GM23338 (cell line): Measurements from ENCODE around the gene WNT5B. TPM values are rescaled to one million over a fixed set of nuclear protein-coding genes. Genes with fewer than 3 reads are reported as not detected.

Experiments
- ATAC-seq: fragments of 200-7000 bp; cut with Tn5 transposase; 3 replicates; pipeline ENCODE4 v1.9.1; 2020
- DNase-seq: peaks from one replicate; pipeline ENCODE4 v3.0.0-alpha.2; 2015; ENCODE audit warnings: low spot score
- H2AFZ ChIP-seq: fragments of 200-600 bp; sonication (generic); 2 replicates; pipeline ENCODE4 v1.8.0; 2016; ENCODE audit warnings: antibody characterized with exemption, mild to moderate bottlenecking, moderate library complexity
- H3F3A ChIP-seq: fragments of 200-600 bp; sonication (generic); replicated peaks from 2 replicates; pipeline ENCODE4 v1.8.0; 2017; ENCODE audit warnings: antibody characterized with exemption, mixed run types, low read depth
- H3K27ac ChIP-seq: fragments of 200-600 bp; sonication (generic); 2 replicates; pipeline ENCODE4 v1.6.1; 2016; ENCODE audit warnings: low read depth
- H3K27me3 ChIP-seq: fragments of 200-600 bp; sonication (generic); 2 replicates; pipeline ENCODE4 v1.8.0; 2016; ENCODE audit warnings: mild to moderate bottlenecking, mixed run types, moderate library complexity; ENCODE audit not compliant: insufficient read depth
- H3K36me3 ChIP-seq: fragments of 200-600 bp; sonication (generic); 2 replicates; pipeline ENCODE4 v1.8.0; 2016; ENCODE audit warnings: mild to moderate bottlenecking; ENCODE audit not compliant: insufficient read depth
- H3K4me1 ChIP-seq: fragments of 200-600 bp; sonication (generic); 2 replicates; pipeline ENCODE4 v1.8.0; 2016; ENCODE audit warnings: mild to moderate bottlenecking, moderate library complexity; ENCODE audit not compliant: insufficient read depth
- H3K4me2 ChIP-seq: fragments of 200-600 bp; sonication (generic); 2 replicates; pipeline ENCODE4 v1.7.1; 2017; ENCODE audit warnings: mixed run types
- H3K4me3 ChIP-seq: fragments of 200-600 bp; sonication (generic); 2 replicates; pipeline ENCODE4 v1.6.1; 2016; ENCODE audit warnings: mixed run types
- H3K79me2 ChIP-seq: fragments of 200-600 bp; sonication (generic); replicated peaks from 2 replicates; pipeline ENCODE4 v1.8.0; 2017; ENCODE audit warnings: mild to moderate bottlenecking; ENCODE audit not compliant: insufficient read depth
- H3K9me2 ChIP-seq: fragments of 200-600 bp; sonication (generic); 2 replicates; pipeline ENCODE4 v1.8.0; 2017; ENCODE audit not compliant: insufficient read depth
- H4K20me1 ChIP-seq: fragments of 200-600 bp; sonication (generic); replicated peaks from 2 replicates; pipeline ENCODE4 v1.8.0; 2017; ENCODE audit warnings: mild to moderate bottlenecking; ENCODE audit not compliant: insufficient read depth
- H3K27ac Mint-ChIP-seq: 2 replicates; pipeline ENCODE4 v1.8.0; 2020; ENCODE audit warnings: inconsistent platforms, mild to moderate bottlenecking, moderate library complexity, mixed read lengths
- H3K27me3 Mint-ChIP-seq: 3 replicates; pipeline ENCODE4 v1.8.0; 2022; ENCODE audit warnings: low read depth, mild to moderate bottlenecking, moderate library complexity, mixed read lengths, inconsistent platforms; ENCODE audit not compliant: insufficient read depth, poor library complexity
- H3K36me3 Mint-ChIP-seq: 3 replicates; pipeline ENCODE4 v1.8.0; 2021; ENCODE audit warnings: low read depth, mild to moderate bottlenecking, inconsistent platforms, moderate library complexity, mixed read lengths
- H3K4me1 Mint-ChIP-seq: 3 replicates; pipeline ENCODE4 v1.8.0; 2020; ENCODE audit warnings: mild to moderate bottlenecking, inconsistent platforms, mixed read lengths
- H3K4me3 Mint-ChIP-seq: 3 replicates; pipeline ENCODE4 v1.8.0; 2021; ENCODE audit warnings: moderate library complexity, mild to moderate bottlenecking, inconsistent platforms, mixed read lengths
- H3K9me3 Mint-ChIP-seq: 3 replicates; pipeline ENCODE4 v1.8.0; 2020; ENCODE audit warnings: moderate library complexity, mild to moderate bottlenecking, inconsistent platforms, mixed read lengths
- CREB1 ChIP-seq: fragments of 250-450 bp; sonication (Bioruptor Pico); IDR thresholded peaks from 2 replicates; pipeline ENCODE4 v1.5.0; 2020; ENCODE audit warnings: low read depth, mild to moderate bottlenecking, moderate library complexity
- ETS1 ChIP-seq: IDR thresholded peaks from 2 replicates; pipeline ENCODE4 v1.6.1; 2016; ENCODE audit warnings: antibody characterized with exemption
- EZH2 ChIP-seq: fragments of 200-600 bp; sonication (generic); IDR thresholded peaks from one replicate; pipeline ENCODE4 v1.8.0; 2017; ENCODE audit warnings: antibody characterized with exemption, mild to moderate bottlenecking, low read depth; ENCODE audit not compliant: unreplicated experiment
- EZH2phosphoT487 ChIP-seq: fragments of 200-600 bp; sonication (generic); IDR thresholded peaks from one replicate; pipeline ENCODE4 v1.8.1; 2018; ENCODE audit warnings: antibody characterized with exemption; ENCODE audit not compliant: unreplicated experiment
- JUNB ChIP-seq: IDR thresholded peaks from one replicate; pipeline ENCODE4 v1.6.1; 2016; ENCODE audit warnings: antibody characterized with exemption; ENCODE audit not compliant: unreplicated experiment
- NANOG ChIP-seq: IDR thresholded peaks from 2 replicates; pipeline ENCODE4 v1.6.1; 2016; ENCODE audit warnings: antibody characterized with exemption, borderline replicate concordance
- POLR2AphosphoS5 ChIP-seq: IDR thresholded peaks from 2 replicates; pipeline ENCODE4 v1.6.1; 2016; ENCODE audit warnings: antibody characterized with exemption, low read depth
- REST ChIP-seq: IDR thresholded peaks from one replicate; pipeline ENCODE4 v1.6.1; 2018; ENCODE audit warnings: antibody characterized with exemption; ENCODE audit not compliant: unreplicated experiment
- STAT1 ChIP-seq: IDR thresholded peaks from one replicate; pipeline ENCODE4 v1.6.1; 2016; ENCODE audit warnings: antibody characterized with exemption; ENCODE audit not compliant: unreplicated experiment
- ZNF114 ChIP-seq: fragments of 250-450 bp; sonication (Bioruptor Pico); IDR thresholded peaks from 2 replicates; pipeline ENCODE4 v1.5.0; 2020; ENCODE audit warnings: mild to moderate bottlenecking, moderate library complexity
- ZNF331 ChIP-seq: fragments of 250-450 bp; sonication (Bioruptor Pico); IDR thresholded peaks from 2 replicates; pipeline ENCODE4 v1.5.0; 2020; ENCODE audit warnings: low read depth, mild to moderate bottlenecking, moderate library complexity
- ZNF462 ChIP-seq: fragments of 250-450 bp; sonication (Bioruptor Pico); IDR thresholded peaks from 2 replicates; pipeline ENCODE4 v1.5.0; 2020; ENCODE audit warnings: mild to moderate bottlenecking, moderate library complexity
- polyA plus RNA-seq: library from polyadenylated mRNA; unstranded; fragments of >200 nt; fragmentation: Nextera tagmentation; extraction: Ambion mirVana; gene quantifications from 2 replicates; pipeline ENCODE4 v1.2.1, GENCODE V29; 2016
- total RNA-seq: library from RNA; depleted of rRNA; stranded (reverse); fragments of >200 nt; shearing (Covaris generic); gene quantifications from 2 replicates; pipeline ENCODE4 v1.2.3, GENCODE V29; 2014
- TF ChIP-seq, protein P1 (sequence below), 2 experiments: fragments of 200-600 bp in 1 of 2; sonication (generic) in 1 of 2; conservative IDR thresholded peaks; 2 replicates each; pipeline versions ENCODE4 v1.5.1 to v1.6.1; 2016 to 2017; ENCODE audit warnings: antibody characterized with exemption in 2 of 2, low read depth in 2 of 2, mild to moderate bottlenecking in 2 of 2, moderate library complexity in 1 of 2

Gene WNT5B
- total and polyA plus RNA-seq, 2 experiments from 2014 or later = 1.4 to 2.7 TPM

- Histone ChIP-seq H2AFZ (no peak overlapping the region), H3K4me1 (peaks cover 12% of the 10 kb centered on the region; the same call in 1 of the 2 replicates), H3K4me2 (no peak overlapping the region), H3K27me3 (peaks cover 10% of the 10 kb centered on the region), H3K27ac (no peak overlapping the region), H3K36me3 (no peaks in the 10 kb centered on the region), H3K9me2 (no peaks in the 10 kb centered on the region), H3K4me3 (no peak overlapping the region), H3F3A (peaks cover 7% of the 10 kb centered on the region; the same call in 1 of the 2 replicates), H3K79me2 (no peaks in the 10 kb centered on the region), H4K20me1 (no peaks in the 10 kb centered on the region)
- TF ChIP-seq CREB1 (CRISPR knock-in tag) = no peak
- no peak for TF ChIP-seq ZNF462 (CRISPR knock-in tag)
- no peak for TF ChIP-seq REST
- no peak for TF ChIP-seq EZH2
- no peak for TF ChIP-seq ETS1
- no peak for TF ChIP-seq STAT1
- TF ChIP-seq, protein P1, sequence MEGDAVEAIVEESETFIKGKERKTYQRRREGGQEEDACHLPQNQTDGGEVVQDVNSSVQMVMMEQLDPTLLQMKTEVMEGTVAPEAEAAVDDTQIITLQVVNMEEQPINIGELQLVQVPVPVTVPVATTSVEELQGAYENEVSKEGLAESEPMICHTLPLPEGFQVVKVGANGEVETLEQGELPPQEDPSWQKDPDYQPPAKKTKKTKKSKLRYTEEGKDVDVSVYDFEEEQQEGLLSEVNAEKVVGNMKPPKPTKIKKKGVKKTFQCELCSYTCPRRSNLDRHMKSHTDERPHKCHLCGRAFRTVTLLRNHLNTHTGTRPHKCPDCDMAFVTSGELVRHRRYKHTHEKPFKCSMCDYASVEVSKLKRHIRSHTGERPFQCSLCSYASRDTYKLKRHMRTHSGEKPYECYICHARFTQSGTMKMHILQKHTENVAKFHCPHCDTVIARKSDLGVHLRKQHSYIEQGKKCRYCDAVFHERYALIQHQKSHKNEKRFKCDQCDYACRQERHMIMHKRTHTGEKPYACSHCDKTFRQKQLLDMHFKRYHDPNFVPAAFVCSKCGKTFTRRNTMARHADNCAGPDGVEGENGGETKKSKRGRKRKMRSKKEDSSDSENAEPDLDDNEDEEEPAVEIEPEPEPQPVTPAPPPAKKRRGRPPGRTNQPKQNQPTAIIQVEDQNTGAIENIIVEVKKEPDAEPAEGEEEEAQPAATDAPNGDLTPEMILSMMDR (conservative IDR thresholded peaks at IDR 0.05; ENCODE audit: low read depth in 2 of 2) = no peak
- no peak for TF ChIP-seq EZH2phosphoT487
- no peak for TF ChIP-seq POLR2AphosphoS5
- TF ChIP-seq ZNF331 (CRISPR knock-in tag) = no peak
- no peak for TF ChIP-seq JUNB
- no peak for TF ChIP-seq NANOG
- no peak for TF ChIP-seq ZNF114 (CRISPR knock-in tag)
- no peaks in the 10 kb centered on the region for H3K9me3 Mint-ChIP-seq
- H3K27ac Mint-ChIP-seq = no peak overlapping the region
- H3K4me3 Mint-ChIP-seq = no peak overlapping the region
- H3K36me3 Mint-ChIP-seq = no peaks in the 10 kb centered on the region
- DNase-seq (no peak), ATAC-seq (no peak)
- H3K4me1 Mint-ChIP-seq = peaks cover 11% of the 10 kb centered on the region; the same call in 1 of the 3 replicates
- peaks cover 11% of the 10 kb centered on the region for H3K27me3 Mint-ChIP-seq
Measured at GRCh38 chr12:1643905-1644533, 15.0 kb downstream of the WNT5B start.
